ENCODE measurements around the gene RFTN1. TPM values are rescaled to one million over a fixed set of nuclear protein-coding genes. Genes with fewer than 3 reads are reported as not detected.

The RFTN1 gene
- total and polyA plus RNA-seq, 10 of the 15 experiments (the other 5 are each of a cell fraction or from before 2014, with no cell fraction given) = 20.6 to 213 (median 147) TPM

DNA sequence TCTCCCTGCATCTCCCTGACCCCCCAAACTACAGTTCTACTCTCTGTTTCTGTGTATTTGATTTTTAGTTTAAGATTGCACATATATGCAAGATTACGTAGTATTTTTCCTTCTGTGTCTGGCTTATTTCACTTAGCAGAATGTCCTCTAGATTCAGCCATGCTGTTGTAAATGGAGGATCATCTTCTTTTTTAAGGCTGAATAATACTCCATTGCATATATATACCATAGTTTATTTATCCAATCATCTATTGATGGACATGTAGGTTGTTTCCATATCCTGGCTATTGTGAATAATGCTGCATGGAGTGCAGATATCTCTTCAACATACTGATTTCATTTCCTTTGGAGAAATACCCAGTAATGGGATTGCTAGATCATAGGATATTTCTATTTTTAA lies 70.8 kb downstream of the RFTN1 start (continued):
- TF ChIP-seq, protein P1, sequence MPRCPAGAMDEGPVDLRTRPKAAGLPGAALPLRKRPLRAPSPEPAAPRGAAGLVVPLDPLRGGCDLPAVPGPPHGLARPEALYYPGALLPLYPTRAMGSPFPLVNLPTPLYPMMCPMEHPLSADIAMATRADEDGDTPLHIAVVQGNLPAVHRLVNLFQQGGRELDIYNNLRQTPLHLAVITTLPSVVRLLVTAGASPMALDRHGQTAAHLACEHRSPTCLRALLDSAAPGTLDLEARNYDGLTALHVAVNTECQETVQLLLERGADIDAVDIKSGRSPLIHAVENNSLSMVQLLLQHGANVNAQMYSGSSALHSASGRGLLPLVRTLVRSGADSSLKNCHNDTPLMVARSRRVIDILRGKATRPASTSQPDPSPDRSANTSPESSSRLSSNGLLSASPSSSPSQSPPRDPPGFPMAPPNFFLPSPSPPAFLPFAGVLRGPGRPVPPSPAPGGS (IDR thresholded peaks at IDR 0.05; ENCODE audit: borderline replicate concordance, insufficient read depth, low read depth, low read length, poor library complexity, severe bottlenecking) = no peak
- TF ChIP-seq SREBF2 (IDR thresholded peaks at IDR 0.05; ENCODE audit: low read length) (no peak), CHD1 (IDR thresholded peaks at IDR 0.05; ENCODE audit: low read depth, low read length) (no peak), ZNF217 (IDR thresholded peaks at IDR 0.05) (no peak), KLF5 (IDR thresholded peaks at IDR 0.05; ENCODE audit: partially characterized antibody) (no peak), EP300 (IDR thresholded peaks at IDR 0.05; ENCODE audit: borderline replicate concordance in 1 of 2, control insufficient read depth in 1 of 2, low read depth in 2 of 2, low read length in 2 of 2) (no peak)

DNA sequence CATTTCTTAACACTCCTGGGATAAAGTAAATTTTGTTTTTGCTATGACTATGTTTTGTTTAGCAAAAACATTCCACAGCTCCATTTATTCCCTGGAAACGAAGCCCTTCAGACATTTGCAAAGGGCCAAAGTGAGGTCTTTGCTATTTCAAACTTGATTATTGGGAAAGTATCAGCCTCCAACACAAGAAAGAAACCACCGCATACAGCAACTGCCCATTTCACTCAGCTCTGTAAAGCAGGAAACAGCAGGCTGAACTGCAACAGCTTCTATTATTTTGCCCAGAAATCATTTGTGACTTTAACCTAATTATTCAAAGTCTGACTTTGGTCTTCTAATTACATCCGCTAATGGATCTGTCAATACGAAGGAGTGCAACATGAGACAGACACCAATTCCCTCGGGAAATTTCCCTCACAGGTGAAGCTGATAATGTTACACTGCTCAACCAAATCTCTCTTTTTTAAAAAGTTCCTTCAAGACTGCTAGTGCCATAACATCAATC lies 72.1 kb downstream of the RFTN1 start:
- H3K79me2 ChIP-seq (ENCODE audit: control insufficient read depth, insufficient read depth, low read length) = peaks cover 36% of the 10 kb centered on the region
- H3K4me2 ChIP-seq (ENCODE audit: control insufficient read depth, insufficient read depth) = no peak overlapping the region
- no peaks in the 10 kb centered on the region; the same call in 2 of the 3 replicates for H3K9me3 ChIP-seq (replicated peaks; ENCODE audit: control insufficient read depth, insufficient read depth, low read length)
- ChIA-PET POLR2A (interaction anchor here (1.0 kb wide), 2 partner anchors 37 to 68 kb away, joined by 3 read pairs; no protein-coding TSS in a partner anchor), CTCF (interaction anchor here (0.6 to 0.9 kb wide), 2 partner anchors 31 to 54 kb away, joined by 3 to 4 read pairs; no protein-coding TSS in a partner anchor), SMC1A (ENCODE audit: uncharacterized antibody, unreplicated experiment) (interaction anchor here (1.0 to 1.8 kb wide), 5 partner anchors 11 to 56 kb away, joined by 3 to 7 read pairs (median 4); no protein-coding TSS in a partner anchor), RAD21 (ENCODE audit: unreplicated experiment) (no interaction called here)
- no peak overlapping the region for H3K9ac ChIP-seq (ENCODE audit: control insufficient read depth, insufficient read depth, low read length)
- H3K4me3 ChIP-seq = no peak overlapping the region
- 31% methylated on average over 5 of the region's 5 CpGs for WGBS (ENCODE audit: insufficient coverage, insufficient replicate concordance, low lambda C conversion rate, missing lambda C conversion rate)
- ATAC-seq = 0 out of 3 replicates have a peak, but pooled peaks have one; percentile 24
- intact Hi-C loops (cut with micrococcal nuclease; ENCODE audit: unreplicated experiment) (no loop called here), in situ Hi-C loops (cut with MboI) (no loop called here)
- no peak overlapping the region for H2AFZ ChIP-seq (ENCODE audit: control insufficient read depth, low read depth, low read length)
- TF ChIP-seq TCF3 (IDR thresholded peaks at IDR 0.05; ENCODE audit: borderline replicate concordance, insufficient read depth, low read depth, low read length) = no peak
- TF ChIP-seq YBX1 (IDR thresholded peaks at IDR 0.05) = no peak
- no peak for TF ChIP-seq ZZZ3 (IDR thresholded peaks at IDR 0.05; ENCODE audit: control insufficient read depth, insufficient read length, low read depth)
- no peak for TF ChIP-seq SMARCA5 (IDR thresholded peaks at IDR 0.05)
- no peak for TF ChIP-seq RAD51 (IDR thresholded peaks at IDR 0.05)
- TF ChIP-seq STAT1 (conservative IDR thresholded peaks at IDR 0.05) = no peak
- TF ChIP-seq, protein P2, sequence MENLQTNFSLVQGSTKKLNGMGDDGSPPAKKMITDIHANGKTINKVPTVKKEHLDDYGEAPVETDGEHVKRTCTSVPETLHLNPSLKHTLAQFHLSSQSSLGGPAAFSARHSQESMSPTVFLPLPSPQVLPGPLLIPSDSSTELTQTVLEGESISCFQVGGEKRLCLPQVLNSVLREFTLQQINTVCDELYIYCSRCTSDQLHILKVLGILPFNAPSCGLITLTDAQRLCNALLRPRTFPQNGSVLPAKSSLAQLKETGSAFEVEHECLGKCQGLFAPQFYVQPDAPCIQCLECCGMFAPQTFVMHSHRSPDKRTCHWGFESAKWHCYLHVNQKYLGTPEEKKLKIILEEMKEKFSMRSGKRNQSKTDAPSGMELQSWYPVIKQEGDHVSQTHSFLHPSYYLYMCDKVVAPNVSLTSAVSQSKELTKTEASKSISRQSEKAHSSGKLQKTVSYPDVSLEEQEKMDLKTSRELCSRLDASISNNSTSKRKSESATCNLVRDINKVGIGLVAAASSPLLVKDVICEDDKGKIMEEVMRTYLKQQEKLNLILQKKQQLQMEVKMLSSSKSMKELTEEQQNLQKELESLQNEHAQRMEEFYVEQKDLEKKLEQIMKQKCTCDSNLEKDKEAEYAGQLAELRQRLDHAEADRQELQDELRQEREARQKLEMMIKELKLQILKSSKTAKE (IDR thresholded peaks at IDR 0.05; ENCODE audit: low read depth, poor library complexity, severe bottlenecking) = no peak
- no peak for TF ChIP-seq ZNF384 (IDR thresholded peaks at IDR 0.05; ENCODE audit: borderline replicate concordance, low read depth, low read length)
- TF ChIP-seq TARDBP (IDR thresholded peaks at IDR 0.05; ENCODE audit: borderline replicate concordance) = no peak
- TF ChIP-seq CBX5 (IDR thresholded peaks at IDR 0.05; ENCODE audit: low read depth) = no peak
- TF ChIP-seq SREBF1 (IDR thresholded peaks at IDR 0.05; ENCODE audit: low read length) = no peak
- no TSS peak for BruUV-seq (replicated peaks)
- no peak overlapping the region for H3K27ac ChIP-seq (ENCODE audit: control insufficient read depth, insufficient read depth)
- no peaks in the 10 kb centered on the region for H3K4me1 ChIP-seq (ENCODE audit: control insufficient read depth, insufficient read depth, low read length)
- peaks cover 0 to 3% of the 10 kb centered on the region in 2 experiments; a peak in 2 of 4 replicates for H3K36me3 ChIP-seq (ENCODE audit: control insufficient read depth in 2 of 2, insufficient read depth in 2 of 2, low read length in 1 of 2)
- FAIRE-seq = no peak
- no peaks in the 10 kb centered on the region for H3K27me3 ChIP-seq (replicated peaks in 1 of 2; ENCODE audit: control insufficient read depth in 2 of 2, insufficient read depth in 2 of 2, low read length in 1 of 2)
- DNase-seq (ENCODE audit: low read depth, low spot score) = no peak
- H4K20me1 ChIP-seq (ENCODE audit: control insufficient read depth, insufficient read depth) = no peaks in the 10 kb centered on the region
